HG03196 (cell line): ENCODE results near the gene RBMS3.

Experiments
- ATAC-seq: cut with Tn5 transposase; IDR thresholded peaks from one replicate; pipeline ENCODE4 v1.9.1; 2021; ENCODE audit not compliant: unreplicated experiment

The RBMS3 gene

GRCh38 chr3:29608414-29609327 is 327.8 kb downstream of the RBMS3 start:
- ATAC-seq = no peak

GRCh38 chr3:29609328-29609811 is 328.5 kb downstream of the RBMS3 start:
- no peak for ATAC-seq

GRCh38 chr3:29610781-29611180 is 329.9 kb downstream of the RBMS3 start:
- ATAC-seq = no peak

- no peak for ATAC-seq
Observed at GRCh38 chr3:29611252-29611651, 330.4 kb downstream of the RBMS3 start.

- ATAC-seq = no peak
Observed at GRCh38 chr3:29612536-29612935, 331.7 kb downstream of the RBMS3 start.

- no peak for ATAC-seq
Observed at GRCh38 chr3:29614954-29615353, 334.1 kb downstream of the RBMS3 start.

GRCh38 chr3:29618395-29619282 is 337.8 kb downstream of the RBMS3 start:
- ATAC-seq = no peak

- no peak for ATAC-seq
Observed at GRCh38 chr3:29619676-29620075, 338.8 kb downstream of the RBMS3 start.

GRCh38 chr3:29627136-29628117 is 346.6 kb downstream of the RBMS3 start:
- no peak for ATAC-seq

- no peak for ATAC-seq
Observed at GRCh38 chr3:29628795-29629194, 347.9 kb downstream of the RBMS3 start.

GRCh38 chr3:29635888-29636287 is 355.0 kb downstream of the RBMS3 start:
- ATAC-seq = no peak

- ATAC-seq = no peak
Observed at GRCh38 chr3:29637068-29637467, 356.2 kb downstream of the RBMS3 start.

GRCh38 chr3:29639578-29640290 is 358.9 kb downstream of the RBMS3 start:
- no peak for ATAC-seq

GRCh38 chr3:29642393-29643033 is 361.6 kb downstream of the RBMS3 start:
- no peak for ATAC-seq

- ATAC-seq = no peak
Observed at GRCh38 chr3:29643034-29643425, 362.2 kb downstream of the RBMS3 start.

- ATAC-seq = no peak
Observed at GRCh38 chr3:29644261-29644660, 363.4 kb downstream of the RBMS3 start.

- no peak for ATAC-seq
Observed at GRCh38 chr3:29644956-29645636, 364.2 kb downstream of the RBMS3 start.

GRCh38 chr3:29646043-29646442 is 365.2 kb downstream of the RBMS3 start:
- ATAC-seq = no peak
